ENCODE data around the gene PHACTR2. TPM values are rescaled to one million over a fixed set of nuclear protein-coding genes. Genes with fewer than 3 reads are reported as not detected.
A peak's percentile ranks its signal among the peaks of the same experiment; 100 is the strongest.

The PHACTR2 gene
- total and polyA plus RNA-seq, 2 of the 13 experiments (the other 11 are each of a cell fraction or from before 2014, with no cell fraction given): 11.3 to 28.2 TPM

DNA sequence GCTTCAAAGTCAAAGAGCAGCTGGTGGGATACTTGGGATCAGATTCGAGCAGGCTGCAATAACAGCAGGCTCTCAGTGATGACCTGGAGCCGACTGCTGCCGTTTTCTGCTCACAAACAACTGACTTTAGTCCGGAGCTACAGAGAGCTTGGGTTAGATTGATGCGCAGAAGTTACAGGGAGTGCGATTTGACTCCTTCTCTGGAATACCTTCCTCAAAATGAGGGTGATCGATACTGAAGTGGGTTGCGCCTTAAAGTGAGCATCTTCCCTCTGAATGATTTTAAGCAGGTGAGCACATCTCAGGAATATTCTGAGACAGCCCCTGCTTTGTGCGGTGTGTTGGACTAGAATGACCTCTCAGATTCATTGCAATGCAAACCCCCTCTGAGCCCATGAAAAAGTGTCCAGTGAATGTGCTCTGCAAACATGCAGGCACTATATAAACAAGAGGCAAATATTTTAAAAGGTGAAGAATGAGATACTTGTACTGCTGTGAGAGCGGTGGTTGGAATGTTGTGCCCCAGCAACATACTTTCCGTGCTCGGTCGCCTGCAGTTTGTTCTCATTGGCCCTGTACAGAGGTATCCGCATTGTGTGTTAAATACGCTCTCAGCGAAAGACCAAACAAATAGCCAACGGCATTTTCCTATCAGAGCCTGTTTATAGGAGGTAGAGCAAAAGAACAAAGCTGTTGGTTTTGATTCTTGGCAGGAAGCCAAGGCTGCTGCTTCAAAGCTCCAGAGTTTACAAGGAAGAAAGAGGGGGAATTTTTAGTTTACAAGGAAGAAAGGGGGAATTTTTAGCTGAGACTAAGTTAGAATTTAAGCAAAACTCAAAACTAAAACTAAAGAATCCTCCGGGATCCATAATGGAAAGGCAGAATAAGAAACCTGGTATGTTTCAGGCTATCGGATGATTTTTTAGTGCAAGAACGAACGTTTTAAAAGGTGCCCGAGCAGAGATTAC lies 67.7 kb downstream of the PHACTR2 start (continued):
- no peak; the same call in 1 of the 2 replicates for TF ChIP-seq FOXC1 (CRISPR knock-in tag; IDR thresholded peaks at IDR 0.05; ENCODE audit: borderline replicate concordance)
- no peak for TF ChIP-seq ATF7 (IDR thresholded peaks at IDR 0.05)
- no peak for TF ChIP-seq ATF7 (CRISPR knock-in tag; IDR thresholded peaks at IDR 0.05)
- peak; percentile 66 for TF ChIP-seq POLR2G (IDR thresholded peaks at IDR 0.05; ENCODE audit: low read depth, low read length)
- TF ChIP-seq ZNF720 (CRISPR knock-in tag; IDR thresholded peaks at IDR 0.05): no peak
- no peak for TF ChIP-seq TOE1 (CRISPR knock-in tag; IDR thresholded peaks at IDR 0.05)
- 0 out of 2 replicates have a peak, but pooled peaks have one; percentile 27 for TF ChIP-seq ZFAT (CRISPR knock-in tag; conservative IDR thresholded peaks at IDR 0.05)
- TF ChIP-seq KDM1A (CRISPR knock-in tag; IDR thresholded peaks at IDR 0.05): peak; percentile 48
- TF ChIP-seq, protein P1, sequence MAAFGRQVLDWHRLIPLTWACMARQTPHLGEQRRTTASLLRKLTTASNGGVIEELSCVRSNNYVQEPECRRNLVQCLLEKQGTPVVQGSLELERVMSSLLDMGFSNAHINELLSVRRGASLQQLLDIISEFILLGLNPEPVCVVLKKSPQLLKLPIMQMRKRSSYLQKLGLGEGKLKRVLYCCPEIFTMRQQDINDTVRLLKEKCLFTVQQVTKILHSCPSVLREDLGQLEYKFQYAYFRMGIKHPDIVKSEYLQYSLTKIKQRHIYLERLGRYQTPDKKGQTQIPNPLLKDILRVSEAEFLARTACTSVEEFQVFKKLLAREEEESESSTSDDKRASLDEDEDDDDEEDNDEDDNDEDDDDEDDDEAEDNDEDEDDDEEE (CRISPR knock-in tag; IDR thresholded peaks at IDR 0.05): no peak
- peak; percentile 97; the same call in 1 of the 2 replicates for TF ChIP-seq SSRP1 (CRISPR knock-in tag; IDR thresholded peaks at IDR 0.05)
- peak; percentile 48; the same call in 1 of the 2 replicates for TF ChIP-seq ZSCAN29 (CRISPR knock-in tag; conservative IDR thresholded peaks at IDR 0.05)
- peak; percentile 49; the same call in 1 of the 2 replicates for TF ChIP-seq CHD4 (IDR thresholded peaks at IDR 0.05; ENCODE audit: borderline replicate concordance, low read length)
- TF ChIP-seq IKZF4 (CRISPR knock-in tag; IDR thresholded peaks at IDR 0.05; ENCODE audit: borderline replicate concordance, low read depth, not compliant biosample characterization): no peak
- TF ChIP-seq ZNF776 (CRISPR knock-in tag; IDR thresholded peaks at IDR 0.05): no peak
- no peak for TF ChIP-seq PTBP1 (IDR thresholded peaks at IDR 0.05; ENCODE audit: low read depth, low read length, poor library complexity, severe bottlenecking)
- peak; percentile 74; the same call in 1 of the 2 replicates for TF ChIP-seq KLF6 (CRISPR knock-in tag; IDR thresholded peaks at IDR 0.05)
- TF ChIP-seq ZNF678 (CRISPR knock-in tag; IDR thresholded peaks at IDR 0.05): no peak
- peak; percentile 63 for TF ChIP-seq XRCC5 (optimal IDR thresholded peaks at IDR 0.05; ENCODE audit: low read length)
- peak; percentile 56 for TF ChIP-seq ZEB1 (IDR thresholded peaks at IDR 0.05; ENCODE audit: insufficient replicate concordance, low read depth)
- TF ChIP-seq, protein P2, sequence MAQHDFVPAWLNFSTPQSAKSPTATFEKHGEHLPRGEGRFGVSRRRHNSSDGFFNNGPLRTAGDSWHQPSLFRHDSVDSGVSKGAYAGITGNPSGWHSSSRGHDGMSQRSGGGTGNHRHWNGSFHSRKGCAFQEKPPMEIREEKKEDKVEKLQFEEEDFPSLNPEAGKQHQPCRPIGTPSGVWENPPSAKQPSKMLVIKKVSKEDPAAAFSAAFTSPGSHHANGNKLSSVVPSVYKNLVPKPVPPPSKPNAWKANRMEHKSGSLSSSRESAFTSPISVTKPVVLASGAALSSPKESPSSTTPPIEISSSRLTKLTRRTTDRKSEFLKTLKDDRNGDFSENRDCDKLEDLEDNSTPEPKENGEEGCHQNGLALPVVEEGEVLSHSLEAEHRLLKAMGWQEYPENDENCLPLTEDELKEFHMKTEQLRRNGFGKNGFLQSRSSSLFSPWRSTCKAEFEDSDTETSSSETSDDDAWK (CRISPR knock-in tag; IDR thresholded peaks at IDR 0.05): no peak
- TF ChIP-seq PLRG1 (conservative IDR thresholded peaks at IDR 0.05): no peak
- peak; percentile 99 for TF ChIP-seq LCORL (IDR thresholded peaks at IDR 0.05)
- peak; percentile 96 for TF ChIP-seq LCORL (CRISPR knock-in tag; IDR thresholded peaks at IDR 0.05)
- TF ChIP-seq ZNF296 (CRISPR knock-in tag; conservative IDR thresholded peaks at IDR 0.05): no peak
- TF ChIP-seq ZNF850 (CRISPR knock-in tag; conservative IDR thresholded peaks at IDR 0.05): no peak
- TF ChIP-seq, protein P3, sequence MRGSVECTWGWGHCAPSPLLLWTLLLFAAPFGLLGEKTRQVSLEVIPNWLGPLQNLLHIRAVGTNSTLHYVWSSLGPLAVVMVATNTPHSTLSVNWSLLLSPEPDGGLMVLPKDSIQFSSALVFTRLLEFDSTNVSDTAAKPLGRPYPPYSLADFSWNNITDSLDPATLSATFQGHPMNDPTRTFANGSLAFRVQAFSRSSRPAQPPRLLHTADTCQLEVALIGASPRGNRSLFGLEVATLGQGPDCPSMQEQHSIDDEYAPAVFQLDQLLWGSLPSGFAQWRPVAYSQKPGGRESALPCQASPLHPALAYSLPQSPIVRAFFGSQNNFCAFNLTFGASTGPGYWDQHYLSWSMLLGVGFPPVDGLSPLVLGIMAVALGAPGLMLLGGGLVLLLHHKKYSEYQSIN (CRISPR knock-in tag; IDR thresholded peaks at IDR 0.05; ENCODE audit: borderline replicate concordance): no peak
- TF ChIP-seq NFIC (IDR thresholded peaks at IDR 0.05; ENCODE audit: low read length): peak; percentile 98

Data from HepG2 (cell line).